Neural progenitor cell (in vitro differentiated cells): ENCODE data around the gene S100A5.

Experiments
- CTCF ChIP-seq: fragments of 200-600 bp; sonication (generic); IDR thresholded peaks from 2 replicates; pipeline ENCODE4 v1.5.1; 2017; ENCODE audit warnings: antibody characterized with exemption, mild to moderate bottlenecking
- EZH2 ChIP-seq: fragments of 200-600 bp; sonication (generic); IDR thresholded peaks from 2 replicates; pipeline ENCODE4 v1.6.1; 2017; ENCODE audit warnings: antibody characterized with exemption, mild to moderate bottlenecking, moderate library complexity

- no peak for TF ChIP-seq CTCF
- no peak for TF ChIP-seq EZH2
Observed at GRCh38 chr1:153578490-153578889, 37.8 kb upstream of the S100A5 start.
